Medulla oblongata (tissue), 1 donor: ENCODE results near the gene TM4SF20.
A peak's percentile ranks its signal among the peaks of the same experiment; 100 is the strongest.

Source experiments
- DNase-seq: peaks from one replicate; pipeline ENCODE4 v3.0.0-alpha.2; 2015; ENCODE audit errors: extremely low spot score

The TM4SF20 gene

DNA sequence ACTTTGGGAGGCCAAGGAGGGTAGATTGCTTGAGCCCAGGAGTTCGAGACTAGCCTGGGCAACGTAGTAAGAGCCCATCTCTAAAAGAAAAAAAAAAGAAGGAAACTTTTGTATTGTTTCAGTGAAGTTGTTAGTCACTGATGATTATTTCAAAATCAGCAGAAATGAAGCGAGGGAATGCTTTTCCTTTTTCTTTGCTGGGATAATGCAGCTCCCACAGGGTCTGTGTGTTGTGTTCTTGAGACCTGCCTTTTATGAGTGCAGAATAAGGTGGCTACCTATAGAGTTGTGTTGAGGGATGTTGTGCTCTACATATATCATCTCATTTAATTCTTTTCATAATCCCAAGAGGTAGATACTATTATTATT, 11.7 kb downstream of the TM4SF20 start:
- DNase-seq: no peak

DNA sequence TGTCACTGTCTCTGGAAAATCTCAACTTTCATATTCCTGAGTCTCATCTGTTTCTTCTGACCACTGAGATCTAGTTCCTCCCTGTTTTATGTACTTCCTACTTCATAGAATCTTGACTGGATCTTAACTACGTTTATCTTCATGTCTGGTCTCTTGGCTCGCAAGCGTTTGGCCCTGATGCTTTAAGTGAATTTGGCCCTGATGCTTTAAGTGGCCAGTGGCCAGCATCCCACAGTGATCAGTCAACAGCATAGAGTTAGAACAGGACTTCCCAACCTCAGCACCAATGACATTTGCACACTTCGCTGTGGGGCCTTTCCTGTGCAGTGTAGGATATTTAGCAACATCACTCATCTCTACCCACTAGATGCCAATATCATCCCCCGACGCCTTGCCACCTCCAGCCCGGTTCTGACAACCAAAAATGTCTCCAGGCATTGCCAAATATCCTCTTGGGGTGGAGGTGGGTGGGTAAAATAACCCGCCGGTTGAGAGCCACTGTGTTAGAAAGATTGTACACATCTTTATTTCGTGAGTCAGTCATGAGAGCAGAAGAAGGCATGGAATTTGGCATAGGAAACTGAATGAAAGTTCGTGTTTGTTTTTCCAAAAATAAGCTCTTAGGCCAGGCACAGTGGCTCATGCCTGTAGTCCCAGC, 12.2 kb downstream of the TM4SF20 start:
- DNase-seq: no peak

DNA sequence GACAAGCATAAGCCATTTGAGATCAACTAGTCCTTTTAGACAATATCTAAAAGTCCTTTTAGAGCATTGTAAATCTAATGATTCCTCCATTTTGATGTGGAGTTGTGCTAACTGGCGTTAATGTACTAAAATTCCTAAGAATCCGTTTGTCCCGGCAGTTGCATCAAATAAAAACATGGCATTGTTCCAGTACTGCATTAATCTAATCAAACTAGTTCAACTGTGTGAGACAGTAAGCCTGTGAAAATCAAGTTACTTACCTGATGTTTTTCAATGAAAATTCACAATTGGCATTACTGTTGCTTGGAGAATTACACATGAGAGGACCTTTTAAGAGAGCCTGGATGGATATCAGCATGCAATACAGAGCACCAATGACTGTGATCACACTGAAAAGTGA, 13.3 kb downstream of the TM4SF20 start:
- no peak for DNase-seq

DNA sequence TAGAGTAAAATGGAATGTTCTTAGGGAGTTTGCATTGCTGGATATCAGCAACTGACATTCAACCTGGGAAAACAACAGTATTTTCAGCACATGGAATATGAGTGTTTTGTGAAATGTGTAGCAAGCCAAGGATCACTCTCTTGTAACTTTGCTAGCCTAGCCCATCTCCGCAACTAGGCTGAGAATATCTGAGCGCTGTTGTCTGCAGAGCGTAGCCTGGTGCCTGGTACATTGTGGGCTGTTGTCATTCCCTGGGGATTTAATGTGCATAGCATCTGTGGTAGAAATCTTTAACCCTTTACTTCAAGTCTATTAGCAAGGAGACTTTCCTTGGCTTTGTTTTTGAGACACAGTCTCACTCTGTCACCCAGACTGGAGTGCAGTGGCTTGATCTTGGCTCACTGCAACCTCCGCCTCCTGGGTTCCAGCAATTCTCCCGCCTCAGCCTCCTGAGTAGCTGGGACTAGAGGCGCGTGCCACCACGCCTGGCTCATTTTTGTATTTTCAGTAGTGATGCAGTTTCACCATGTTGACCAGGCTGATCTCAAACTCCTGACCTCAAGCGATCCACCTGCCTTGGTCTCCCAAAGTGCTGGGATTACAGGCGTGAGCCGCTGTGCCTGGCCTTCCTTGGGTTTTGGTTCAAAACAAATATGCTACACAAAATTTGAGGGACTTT, 14.4 kb downstream of the TM4SF20 start:
- DNase-seq: peak; percentile 60

DNA sequence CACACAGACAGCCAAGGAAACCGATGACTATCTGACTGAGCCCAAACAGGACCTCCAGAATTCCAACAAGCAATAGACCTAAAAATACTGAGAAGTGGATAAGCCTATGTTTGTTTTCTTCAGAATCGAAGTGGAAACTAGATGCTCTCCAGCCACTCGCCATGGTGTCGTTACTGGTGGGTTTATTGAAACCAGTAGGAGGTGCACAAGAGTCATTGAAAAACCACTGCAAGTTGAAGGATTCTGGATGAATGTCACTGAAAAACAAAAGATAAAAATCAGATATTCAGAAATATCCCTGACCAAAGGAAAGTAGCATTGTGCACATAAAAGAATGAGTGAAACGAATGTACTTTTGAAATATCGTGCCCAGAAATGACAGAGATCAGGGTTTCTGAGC, 15.3 kb downstream of the TM4SF20 start:
- DNase-seq: peak; percentile 34

DNA sequence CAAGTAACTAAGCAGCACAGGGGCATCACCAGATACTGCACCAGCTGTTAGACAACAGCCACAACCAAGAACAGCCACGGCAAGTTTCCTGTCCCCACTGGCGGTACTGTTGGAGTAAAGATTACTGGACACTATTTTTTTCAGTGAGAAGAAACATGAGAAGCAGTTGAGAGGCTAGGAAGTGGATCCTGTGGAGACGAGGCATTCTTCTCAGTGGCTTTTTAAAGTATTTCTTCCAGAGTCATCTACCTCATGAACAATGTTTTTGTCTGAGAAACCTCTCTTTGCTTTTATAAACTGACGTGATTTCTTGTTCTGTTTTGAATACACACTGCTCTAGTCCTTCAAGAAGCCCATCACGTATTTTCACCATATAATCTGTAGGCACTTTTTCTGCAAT, 18.8 kb downstream of the TM4SF20 start:
- DNase-seq: no peak

DNA sequence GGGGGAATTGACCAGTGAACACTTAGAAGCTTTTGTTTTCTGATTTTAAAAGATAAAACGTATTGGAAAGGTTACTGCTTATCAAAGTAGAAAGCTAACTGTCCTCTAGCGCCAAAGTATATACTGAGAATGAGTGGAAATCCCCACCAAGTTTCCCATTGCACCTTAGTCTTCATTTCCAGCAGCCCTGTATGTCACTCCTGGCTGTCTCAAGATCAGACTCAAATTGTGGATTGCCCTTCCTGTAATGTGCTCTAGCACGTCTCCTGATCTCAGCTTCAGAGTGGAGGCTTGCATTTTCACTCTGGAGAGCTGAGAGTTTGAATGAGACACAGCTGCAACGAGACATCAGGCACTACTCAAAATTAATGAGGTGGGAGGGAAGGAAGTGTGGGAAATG, 27.5 kb downstream of the TM4SF20 start:
- DNase-seq: no peak

DNA sequence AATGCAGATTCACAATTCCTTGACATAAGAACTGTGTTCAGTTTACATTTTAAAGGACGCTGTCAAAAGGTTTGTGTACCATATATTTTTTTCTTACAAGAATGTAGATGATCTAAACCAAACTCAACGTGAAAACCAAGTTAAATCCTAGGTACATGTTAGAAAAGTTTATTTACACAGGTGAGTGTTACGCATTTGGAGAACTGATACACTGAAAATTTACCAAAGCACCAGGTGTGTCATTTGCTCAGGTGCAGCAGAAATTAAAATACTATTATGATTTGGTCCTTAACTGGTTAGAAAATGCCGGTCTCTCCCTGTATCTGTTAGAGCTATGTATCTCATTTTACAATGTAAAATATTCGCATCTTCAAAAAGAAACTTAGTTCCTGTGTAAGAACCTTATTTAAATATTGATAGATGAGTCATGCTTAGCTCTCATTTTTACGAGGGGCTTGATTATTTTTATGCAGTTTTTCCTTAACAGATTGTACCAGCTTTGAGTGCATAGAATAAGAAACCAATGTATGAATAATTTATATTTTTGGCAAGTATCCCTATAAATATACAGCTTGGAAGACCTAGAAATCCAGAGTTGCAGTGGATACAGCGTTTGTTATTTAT, 29.0 kb downstream of the TM4SF20 start:
- no peak for DNase-seq

DNA sequence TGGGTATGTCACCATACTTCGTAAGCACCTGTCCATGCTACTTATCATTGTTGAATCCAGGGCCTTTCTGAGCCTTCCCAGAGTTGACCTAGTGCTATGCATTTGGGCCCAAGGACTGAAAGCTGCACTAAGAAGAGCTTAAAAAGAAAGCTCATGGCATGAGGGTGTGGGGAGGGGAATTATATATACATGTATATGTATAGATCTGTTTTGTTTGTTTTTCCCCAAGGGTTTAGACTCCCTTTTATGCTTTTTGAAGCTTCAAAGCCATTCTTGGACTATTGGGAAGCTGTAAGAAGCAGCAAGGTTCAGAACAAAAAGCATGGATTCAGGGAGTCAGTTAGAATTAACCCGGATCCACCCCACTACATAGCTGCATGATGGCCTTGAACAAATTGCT, 30.8 kb downstream of the TM4SF20 start:
- no peak for DNase-seq

DNA sequence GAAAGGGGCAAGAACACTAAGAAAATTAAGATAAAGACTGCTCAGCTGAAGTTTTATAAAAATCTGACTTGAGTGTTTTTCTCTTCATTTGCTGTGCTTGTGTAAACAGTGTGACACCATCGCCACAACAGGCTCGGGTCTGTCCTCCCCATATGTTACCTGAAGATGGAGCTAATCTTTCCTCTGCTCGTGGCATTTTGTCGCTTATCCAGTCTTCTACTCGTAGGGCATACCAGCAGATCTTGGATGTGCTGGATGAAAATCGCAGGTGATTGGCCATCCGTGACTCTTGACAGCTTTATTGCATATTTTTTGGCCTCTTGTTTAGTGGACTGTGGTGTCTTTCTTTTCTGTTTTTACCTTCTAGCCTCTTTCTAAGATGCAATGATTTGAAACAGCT, 32.0 kb downstream of the TM4SF20 start:
- no peak for DNase-seq

DNA sequence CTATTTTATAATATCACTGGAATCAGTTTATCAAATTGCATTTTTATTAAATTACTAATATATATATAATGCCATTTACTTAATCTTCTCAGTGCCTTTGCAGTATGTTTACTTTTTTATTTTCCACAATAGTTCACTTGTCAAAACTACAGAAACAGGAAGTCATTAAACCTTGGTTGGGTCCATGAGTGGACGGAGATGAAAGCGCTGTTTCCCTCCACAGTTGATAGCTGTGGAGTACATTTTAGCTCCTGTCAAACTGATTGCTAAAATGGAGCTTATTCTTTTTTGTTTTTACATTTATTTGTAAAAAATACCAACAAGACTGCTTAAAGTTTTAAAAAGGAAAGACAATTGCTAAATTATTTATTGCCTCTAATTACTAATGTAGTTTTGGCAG, 34.9 kb downstream of the TM4SF20 start:
- no peak for DNase-seq

DNA sequence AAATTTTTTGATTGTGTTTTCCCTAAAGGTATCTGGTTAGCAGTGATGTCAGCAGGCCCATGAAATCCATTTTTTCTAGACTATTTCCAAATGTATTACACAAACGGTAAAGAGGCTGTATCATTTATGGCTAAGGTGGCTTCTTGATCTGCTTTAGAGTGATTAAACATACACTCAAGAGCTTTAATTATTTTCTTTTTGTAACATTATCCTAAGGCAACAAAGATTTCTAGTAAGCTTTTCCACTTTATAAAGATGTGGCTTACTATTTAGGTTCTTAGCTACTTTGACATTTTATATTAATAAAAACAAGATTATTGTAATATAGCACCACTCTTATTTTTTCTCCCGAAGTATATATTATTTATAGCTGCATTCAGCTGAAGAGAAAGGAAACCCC, 37.6 kb downstream of the TM4SF20 start:
- DNase-seq: no peak

DNA sequence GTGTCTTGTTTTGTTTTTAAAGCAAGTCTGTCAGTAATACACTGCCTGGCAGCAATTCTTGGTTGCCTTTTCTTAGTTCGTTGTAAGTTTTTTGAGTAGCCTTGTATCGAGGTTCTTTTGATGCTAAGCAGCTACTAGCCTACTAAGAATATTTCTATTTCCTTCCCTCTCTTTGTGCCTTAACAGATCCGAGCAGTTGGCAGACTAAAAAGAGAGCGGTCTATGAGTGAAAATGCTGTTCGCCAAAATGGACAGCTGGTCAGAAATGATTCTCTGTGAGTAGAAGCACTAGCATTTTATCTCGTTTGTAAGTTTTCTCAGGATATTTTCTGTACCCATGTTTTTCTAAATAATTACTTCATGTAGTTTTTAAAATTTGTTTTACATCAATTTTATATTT, 39.0 kb downstream of the TM4SF20 start:
- peak; percentile 69 for DNase-seq

DNA sequence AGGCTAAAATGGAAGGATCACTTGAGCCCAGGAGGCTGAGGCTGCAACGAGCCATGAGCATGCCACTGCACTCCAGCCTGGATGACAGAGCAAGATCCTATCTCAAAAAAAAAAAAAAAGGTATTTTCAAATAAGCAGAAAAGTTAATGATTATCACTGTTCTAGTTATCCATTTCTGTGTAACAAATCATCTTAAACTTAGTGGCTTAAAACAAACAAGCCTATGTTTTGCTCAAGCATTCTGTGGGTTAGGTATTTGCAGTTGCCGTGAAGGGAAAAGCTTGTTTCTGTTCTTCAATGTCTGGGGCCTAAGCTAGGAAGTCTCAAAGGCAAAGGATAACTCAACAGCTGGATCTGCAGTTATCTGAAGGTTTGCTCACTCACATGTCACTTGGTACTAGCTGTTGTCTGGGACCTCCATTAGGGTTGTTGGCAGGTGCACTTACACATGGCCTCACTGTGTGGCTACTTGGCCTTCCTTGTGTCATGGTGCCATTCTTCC, 40.0 kb downstream of the TM4SF20 start:
- no peak for DNase-seq

DNA sequence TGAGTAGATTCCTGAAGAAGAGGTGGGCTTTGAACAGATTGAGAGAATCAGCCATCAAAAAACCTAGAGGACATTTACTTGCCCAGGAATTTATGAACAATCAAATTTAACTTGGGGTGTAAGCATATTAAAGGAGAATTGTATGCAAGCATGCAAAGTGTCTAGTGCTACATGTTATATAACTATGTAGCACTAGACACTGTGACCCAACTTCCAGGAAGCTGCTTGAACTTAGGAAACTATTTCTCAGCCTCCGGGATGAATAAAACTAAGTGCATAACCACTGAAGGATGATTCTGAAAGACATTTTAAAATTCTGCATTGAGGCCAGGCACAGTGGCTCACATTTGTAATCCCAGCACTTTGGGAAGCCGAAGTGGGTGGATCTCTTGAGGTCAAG, 41.7 kb downstream of the TM4SF20 start:
- no peak for DNase-seq

DNA sequence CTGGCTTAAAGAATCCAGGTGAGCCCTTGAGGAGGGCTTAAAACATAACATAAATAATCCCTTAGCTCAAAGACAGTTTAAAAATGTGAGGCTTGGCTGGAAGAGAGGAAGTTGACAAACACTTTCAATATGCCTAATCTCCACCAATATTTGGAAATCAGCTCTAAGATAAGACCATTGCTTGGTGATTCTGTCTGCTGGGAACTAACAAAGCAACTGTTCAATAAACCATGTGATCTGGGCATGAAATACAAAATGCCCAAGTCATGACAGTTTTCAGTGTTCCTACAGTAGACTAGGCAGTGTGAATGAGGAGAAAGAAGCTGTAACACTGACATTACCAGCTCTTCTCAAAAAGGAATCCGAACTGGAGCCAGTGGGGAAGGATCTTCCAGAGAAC, 43.4 kb downstream of the TM4SF20 start:
- peak; percentile 80 for DNase-seq

DNA sequence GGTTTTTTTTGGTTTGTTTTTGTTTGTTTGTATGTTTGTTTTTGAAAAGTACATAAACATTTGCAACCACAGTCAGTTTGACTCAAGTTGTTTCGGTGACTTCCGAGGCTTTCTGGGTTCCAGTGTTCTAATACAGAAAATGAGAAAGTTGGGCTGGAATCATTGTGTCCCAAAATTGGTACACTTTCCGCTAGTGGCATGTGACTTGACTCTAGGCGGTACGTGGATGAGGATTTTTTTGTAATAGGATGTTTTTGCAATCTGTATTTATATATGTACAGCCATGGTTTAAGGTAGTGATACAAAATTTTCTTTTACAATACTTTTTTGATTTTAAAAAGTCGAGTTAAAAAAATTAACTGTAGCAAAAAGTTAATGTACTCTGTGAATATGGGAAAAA, 52.3 kb downstream of the TM4SF20 start:
- no peak for DNase-seq

DNA sequence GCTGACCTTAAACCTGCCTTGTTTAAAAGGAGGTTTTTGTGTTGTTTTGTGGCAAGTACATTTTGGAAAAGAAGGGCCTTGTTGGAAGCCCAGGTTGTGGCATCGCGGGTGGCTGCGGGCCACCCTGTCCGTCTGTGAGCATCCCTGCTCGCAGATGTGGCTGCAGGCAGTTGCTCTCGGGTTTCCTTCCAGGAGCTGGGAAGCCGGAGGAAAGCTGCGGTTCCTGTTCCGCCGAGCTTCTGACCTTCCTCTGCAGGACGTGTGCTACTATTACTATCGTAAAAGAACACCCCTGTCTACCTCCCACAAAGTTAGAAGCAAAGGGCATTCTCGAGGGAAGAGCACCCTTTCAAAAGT, 53.3 kb downstream of the TM4SF20 start:
- peak; percentile 61 for DNase-seq

DNA sequence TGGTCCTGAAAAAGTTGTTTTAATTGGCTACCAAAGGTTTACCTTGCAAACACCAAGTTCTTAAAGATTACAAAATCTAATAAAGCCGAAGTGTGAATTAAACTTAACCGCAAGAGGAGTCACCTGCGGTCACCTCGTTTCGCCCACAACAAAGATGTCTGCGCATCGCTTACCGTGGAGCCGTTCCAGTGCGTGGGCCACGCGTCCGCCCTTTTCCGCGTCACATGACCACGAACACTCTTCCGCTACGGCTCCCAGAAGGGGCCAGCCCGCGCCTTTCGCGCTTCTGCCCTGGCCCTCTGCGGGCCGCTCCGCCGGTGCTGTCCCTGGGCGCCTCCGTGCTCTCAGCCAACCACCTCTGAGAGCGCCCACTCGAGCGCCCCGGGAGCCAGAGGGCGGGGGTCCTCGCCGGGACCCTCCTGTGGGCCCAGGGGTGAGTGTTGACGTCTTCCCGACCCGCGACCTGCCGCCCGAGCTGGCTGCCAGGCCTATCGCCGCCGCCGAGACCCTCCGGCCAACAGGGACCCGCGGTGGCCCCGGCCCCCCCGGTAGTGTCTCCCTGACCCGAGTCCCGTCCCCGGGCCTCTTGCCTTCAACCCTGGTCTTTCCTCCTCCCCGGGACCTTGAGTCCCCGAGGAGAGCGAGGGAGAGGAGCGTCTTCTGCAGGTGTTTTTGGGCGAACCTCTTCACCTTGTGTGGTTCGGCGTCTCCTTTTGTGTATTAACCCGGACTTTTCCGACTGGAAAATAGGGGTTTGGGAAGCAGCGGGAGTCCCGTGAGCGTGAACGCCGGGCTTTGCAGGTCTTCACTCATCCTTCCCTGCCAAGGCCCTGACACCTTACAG, 53.9 kb downstream of the TM4SF20 start, which contains the start of gene MFF:
Gene MFF, plus strand, starts transcription at position 257 of the 844 bp plus-strand sequence. CDS start 5,415 bp downstream, outside the sequence.
- peak; percentile 94 for DNase-seq

DNA sequence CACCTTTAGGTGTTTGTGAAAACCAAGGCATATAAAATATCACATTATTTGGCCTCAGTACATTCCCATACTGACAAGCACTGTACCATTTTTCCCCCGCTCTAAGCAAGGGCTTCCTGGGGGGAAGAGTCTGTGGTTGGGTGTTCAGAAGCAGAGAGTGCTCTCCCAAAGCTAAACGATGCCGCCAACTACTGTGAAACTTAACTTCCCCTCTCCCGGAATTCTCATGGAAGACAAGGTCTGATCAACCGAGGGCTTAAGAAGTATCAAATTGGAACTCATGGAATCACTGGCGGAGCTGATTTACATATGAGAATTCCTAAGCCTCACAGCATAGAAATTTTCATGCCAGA, 54.5 kb downstream of the TM4SF20 start:
- DNase-seq: no peak

DNA sequence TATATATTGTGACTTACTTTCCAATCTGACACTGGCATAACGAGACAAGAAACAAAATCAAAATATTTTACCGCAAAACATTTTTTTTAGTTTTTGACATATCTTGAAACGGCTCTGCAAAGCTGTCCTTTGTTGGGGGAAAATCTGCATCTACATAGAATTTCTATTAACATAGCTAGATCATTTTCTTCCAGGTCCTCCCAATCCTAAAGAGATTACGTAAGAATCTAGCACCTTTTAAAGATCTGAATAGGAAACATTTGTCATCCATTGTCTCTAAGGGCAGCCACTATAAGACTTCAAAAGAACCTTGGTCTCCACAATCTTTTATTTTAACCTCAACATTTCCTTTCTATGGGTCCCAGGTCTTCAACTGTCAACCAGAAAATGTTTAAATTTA, 55.3 kb downstream of the TM4SF20 start:
- no peak for DNase-seq

DNA sequence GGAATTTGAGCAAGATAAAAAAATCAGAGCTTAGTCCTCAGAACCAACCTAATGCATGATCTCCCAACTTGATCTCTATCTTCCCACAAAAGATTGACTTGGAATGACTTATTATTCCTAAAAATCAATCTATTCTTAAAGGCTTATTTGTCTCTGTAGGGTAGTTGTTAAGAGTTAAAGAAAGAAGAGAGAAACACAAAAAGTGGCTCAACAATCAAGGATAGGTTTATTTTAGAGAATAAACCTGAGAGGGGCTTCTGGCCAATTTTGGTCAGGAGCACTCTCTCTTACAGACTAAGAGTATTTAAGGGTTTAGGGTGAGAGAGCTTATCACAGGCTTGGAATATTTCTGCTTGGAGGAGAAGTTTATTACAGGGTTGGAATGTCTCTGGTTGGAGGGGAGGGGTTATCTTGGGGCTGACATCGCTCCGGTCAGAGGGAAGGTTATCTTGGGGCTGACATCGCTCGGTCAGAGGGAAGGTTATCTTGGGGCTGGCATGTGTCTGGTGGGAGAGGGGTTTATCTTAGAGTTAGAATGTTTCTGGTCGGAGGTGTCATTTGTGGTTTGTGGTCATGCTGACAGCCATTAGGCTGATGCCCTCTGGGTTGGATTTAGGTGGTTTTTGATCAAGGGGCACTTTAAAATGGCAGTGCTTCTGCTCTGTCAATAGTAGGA, 56.4 kb downstream of the TM4SF20 start:
- no peak for DNase-seq
